Lower leg skin (tissue), 4 donors: Measurements from ENCODE around the gene NCAM2. TPM values are rescaled to one million over a fixed set of nuclear protein-coding genes. Genes with fewer than 3 reads are reported as not detected.

Experiments used
- DNase-seq, 2 donors: peaks; one replicate each; pipeline ENCODE4 v3.0.0-alpha.2; 2019; ENCODE audit warnings: low spot score in 2 of 2
- H3K4me3 ChIP-seq: fragments of 200-600 bp; sonication (generic); 2 replicates; pipeline ENCODE4 v1.5.1; 2017; ENCODE audit warnings: mild to moderate bottlenecking, low read depth; ENCODE audit not compliant: poor library complexity, severe bottlenecking
- CTCF ChIP-seq, 3 donors: fragments of 450-650 bp; IDR thresholded peaks; one replicate each; pipeline ENCODE4 v1.5.1; 2016; ENCODE audit warnings: antibody characterized with exemption in 3 of 3, mild to moderate bottlenecking in 3 of 3, moderate library complexity in 2 of 3
- POLR2A ChIP-seq, 2 donors: fragments of 450-650 bp; IDR thresholded peaks; one replicate each; pipeline ENCODE4 v1.6.1; 2016 to 2017; ENCODE audit warnings: antibody characterized with exemption in 2 of 2, mild to moderate bottlenecking in 1 of 2, moderate library complexity in 1 of 2
- WGBS, 2 donors: methylation state at CpG; one replicate each; pipeline ENCODE4 v1.1.5; 2018; 5-methylcytosine and 5-hydroxymethylcytosine counted together
- intact Hi-C: fragments of 100-400 bp; cut with DNase I; formaldehyde crosslinking; loops from one replicate; pipeline ENCODE4 v1.15.0; 2023; ENCODE audit warnings: low total_unique reads
- total RNA-seq, 4 donors: library from RNA; depleted of rRNA; stranded (reverse); fragments of >200 nt; gene quantifications; one replicate each; pipeline ENCODE4 v1.1.0, GENCODE V29; 2016

NCAM2 gene
- total RNA-seq, 4 donors from 2014 or later = 0.61 to 3.2 (median 0.91) TPM

- intact Hi-C loops = no loop called here
- WGBS, 2 donors = 66 to 72% methylated on average over 1 of the region's 1 CpG
- no peak for DNase-seq
- TF ChIP-seq POLR2A (IDR thresholded peaks at IDR 0.05) (no peak), CTCF (IDR thresholded peaks at IDR 0.05) (no peak)
- no peak overlapping the region for H3K4me3 ChIP-seq
Measured at GRCh38 chr21:21084179-21084578, 86.0 kb downstream of the NCAM2 start.

GRCh38 chr21:21085206-21085605 lies 87.0 kb downstream of the NCAM2 start:
- no peak for DNase-seq
- TF ChIP-seq POLR2A (IDR thresholded peaks at IDR 0.05) (no peak), CTCF (IDR thresholded peaks at IDR 0.05) (no peak)
- no peak overlapping the region for H3K4me3 ChIP-seq
- WGBS, 2 donors = 63 to 66% methylated on average over 3 of the region's 3 CpGs
- intact Hi-C loops = no loop called here

DNA sequence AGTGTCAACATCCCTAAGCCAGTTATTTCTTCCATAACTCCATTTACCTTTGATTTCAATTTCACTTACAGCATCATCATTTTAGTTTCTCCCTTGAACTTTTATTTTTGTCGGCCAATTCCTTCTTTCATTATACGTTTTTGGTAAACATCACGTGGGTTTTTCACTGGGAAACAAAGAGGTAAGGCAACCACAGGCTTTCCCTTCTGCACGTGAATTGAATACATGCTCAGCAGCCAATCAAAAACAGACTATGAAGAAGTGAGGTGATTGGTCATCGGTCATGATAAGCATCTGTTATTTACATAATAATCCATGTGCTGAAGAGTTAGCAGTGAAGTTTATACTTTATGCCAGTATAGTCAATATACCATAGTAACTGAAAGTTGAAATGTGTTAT lies 98.7 kb downstream of the NCAM2 start:
- H3K4me3 ChIP-seq = no peak overlapping the region
- 70 to 77% methylated on average over 5 of the region's 5 CpGs for WGBS, 2 donors
- no peak for TF ChIP-seq POLR2A (IDR thresholded peaks at IDR 0.05)
- no peak for TF ChIP-seq CTCF (IDR thresholded peaks at IDR 0.05)

GRCh38 chr21:21097466-21097865 lies 99.3 kb downstream of the NCAM2 start:
- 65 to 69% methylated on average over 1 of the region's 1 CpG for WGBS, 2 donors
- H3K4me3 ChIP-seq = no peak overlapping the region
- intact Hi-C loops = no loop called here
- no peak for TF ChIP-seq CTCF (IDR thresholded peaks at IDR 0.05)
- DNase-seq = no peak

More for the DNA sequence above, 98.7 kb downstream of the NCAM2 start:
- intact Hi-C loops = no loop called here
- DNase-seq = no peak

DNA sequence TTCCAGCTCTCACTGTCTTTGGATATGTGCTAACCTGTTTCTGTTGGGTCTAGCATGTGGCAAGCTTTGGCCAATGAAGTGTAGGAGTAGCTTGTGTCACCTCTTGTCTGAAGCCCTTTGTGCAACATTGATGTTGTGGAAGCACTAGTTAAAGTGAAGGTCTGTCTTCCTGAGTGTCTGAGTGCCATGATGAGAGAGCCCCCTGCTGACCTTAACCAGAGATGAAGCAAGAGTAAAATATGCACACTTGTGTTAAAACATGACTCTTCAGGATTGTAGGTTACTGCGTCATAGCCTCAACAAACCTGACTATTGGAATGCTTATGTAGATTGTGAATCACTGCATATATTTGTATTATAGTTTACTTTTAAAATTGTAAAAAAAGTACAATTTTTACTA lies 103.7 kb downstream of the NCAM2 start:
- WGBS, 2 donors = 45 to 56% methylated on average over 1 of the region's 1 CpG
- intact Hi-C loops = no loop called here
- DNase-seq = no peak
- no peak overlapping the region for H3K4me3 ChIP-seq
- TF ChIP-seq POLR2A (IDR thresholded peaks at IDR 0.05) (no peak), CTCF (IDR thresholded peaks at IDR 0.05) (no peak)

DNA sequence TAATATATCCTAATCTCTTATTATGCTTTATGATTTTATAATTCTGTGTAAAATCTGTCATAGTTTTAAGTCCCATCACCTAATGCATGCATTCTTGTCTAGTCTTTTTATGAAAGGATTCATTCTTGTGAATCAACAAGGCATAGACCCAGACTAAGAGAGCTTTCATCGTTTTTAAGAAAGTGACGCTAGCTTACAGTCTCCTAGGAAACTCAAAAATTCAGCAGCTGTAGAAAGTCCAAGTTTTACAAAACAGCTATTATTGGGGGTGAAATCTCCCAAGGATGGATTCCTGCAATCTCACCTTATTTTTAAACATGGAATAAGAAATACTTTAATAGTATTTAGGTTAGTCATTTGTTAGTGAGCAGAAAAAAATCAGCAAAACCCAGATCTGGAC lies 104.7 kb downstream of the NCAM2 start:
- no peak overlapping the region for H3K4me3 ChIP-seq
- no peak for DNase-seq
- WGBS, 2 donors = 82 to 84% methylated on average over 2 of the region's 2 CpGs
- intact Hi-C loops = no loop called here
- TF ChIP-seq CTCF (IDR thresholded peaks at IDR 0.05) (no peak), POLR2A (IDR thresholded peaks at IDR 0.05) (no peak)
